Fibroblast of lung (primary cell): Measurements from ENCODE around the gene ZNHIT2.

Experiments
- CTCF ChIP-seq, 2 donors: IDR thresholded peaks in 1 of 2; conservative IDR thresholded peaks in 1 of 2; 1 replicate in 1 of 2; 2 replicates in 1 of 2; pipeline ENCODE4 v1.5.1; 2011 to 2012; ENCODE audit warnings: low read length in 2 of 2, control low read depth in 1 of 2, inconsistent platforms in 1 of 2, low read depth in 1 of 2, mild to moderate bottlenecking in 1 of 2
- EZH2 ChIP-seq: IDR thresholded peaks from 2 replicates; pipeline ENCODE4 v1.5.1; 2012; ENCODE audit warnings: low read length, control low read depth, mild to moderate bottlenecking; ENCODE audit errors: missing control alignments

GRCh38 chr11:65083134-65083833 is 34.2 kb downstream of the ZNHIT2 start:
- TF ChIP-seq CTCF (conservative IDR thresholded peaks at IDR 0.05 in 1 of 2, IDR thresholded peaks at IDR 0.05 in 1 of 2; ENCODE audit: low read depth in 1 of 2, low read length in 2 of 2) (no peak), EZH2 (no peak)
